Vagina (tissue), 2 donors: ENCODE results near the gene TMIGD3. TPM values are rescaled to one million over a fixed set of nuclear protein-coding genes. Genes with fewer than 3 reads are reported as not detected.
A peak's percentile ranks its signal among the peaks of the same experiment; 100 is the strongest.

ENCODE experiments used
- DNase-seq, 2 donors: peaks; one replicate each; pipeline ENCODE4 v3.0.0-alpha.2; 2017; ENCODE audit errors: extremely low spot score in 2 of 2
- H3K27ac ChIP-seq: fragments of 200-600 bp; sonication (generic); one replicate; pipeline ENCODE4 v1.5.1; 2019
- H3K27me3 ChIP-seq: fragments of 200-600 bp; sonication (generic); one replicate; pipeline ENCODE4 v1.5.1; 2019
- H3K36me3 ChIP-seq, 2 donors: fragments of 200-600 bp; sonication (generic); one replicate each; pipeline ENCODE4 v1.5.1; 2017 to 2019
- H3K4me1 ChIP-seq: fragments of 200-600 bp; sonication (generic); one replicate; pipeline ENCODE4 v1.5.1; 2019
- H3K4me3 ChIP-seq, 2 donors: fragments of 200-600 bp; sonication (generic); 1 replicate in 1 of 2; 2 replicates in 1 of 2; pipeline ENCODE4 v1.5.1; 2016 to 2019
- H3K9me3 ChIP-seq: fragments of 200-600 bp; sonication (generic); one replicate; pipeline ENCODE4 v1.5.1; 2019
- CTCF ChIP-seq, 3 experiments: fragments of 450-650 bp in 2 of 3; fragments of 200-600 bp in 1 of 3; sonication (generic) in 1 of 3; IDR thresholded peaks; one replicate each; pipeline ENCODE4 v1.5.1; 2017 to 2019; ENCODE audit warnings: antibody characterized with exemption in 3 of 3, mild to moderate bottlenecking in 2 of 3, moderate library complexity in 2 of 3
- POLR2A ChIP-seq, 2 donors: fragments of 450-650 bp; IDR thresholded peaks; one replicate each; pipeline ENCODE4 v1.6.1; 2017; ENCODE audit warnings: antibody characterized with exemption in 2 of 2, mild to moderate bottlenecking in 2 of 2, moderate library complexity in 2 of 2
- POLR2AphosphoS5 ChIP-seq, 2 donors: sonication (generic); formaldehyde crosslinking; IDR thresholded peaks; one replicate each; pipeline ENCODE4 v1.9.0; 2017; ENCODE audit warnings: antibody characterized with exemption in 2 of 2, mild to moderate bottlenecking in 2 of 2, low read depth in 1 of 2; ENCODE audit not compliant: insufficient read depth in 1 of 2
- intact Hi-C: fragments of 100-400 bp; cut with DNase I; formaldehyde crosslinking; loops from one replicate; pipeline ENCODE4 v1.15.1; 2023
- total RNA-seq: library from RNA; depleted of rRNA; stranded (reverse); fragments of >200 nt; gene quantifications from one replicate; pipeline ENCODE4 v1.2.3, GENCODE V29; 2016

The TMIGD3 gene
- total RNA-seq, 1 donor from 2014 or later = 2.9 TPM

GRCh38 chr1:111448482-111448917 lies 54.9 kb downstream of the TMIGD3 start:
- TF ChIP-seq POLR2AphosphoS5 (IDR thresholded peaks at IDR 0.05; ENCODE audit: insufficient read depth in 1 of 2, low read depth in 1 of 2) (no peak), CTCF (IDR thresholded peaks at IDR 0.05) (no peak), POLR2A (IDR thresholded peaks at IDR 0.05) (no peak)
- peak in 1 of 2 donors; percentile 90 for DNase-seq
- H3K9me3 ChIP-seq = no peaks in the 10 kb centered on the region
- no peaks in the 10 kb centered on the region for H3K27me3 ChIP-seq
- peak overlapping the region; percentile 78 for H3K27ac ChIP-seq
- H3K36me3 ChIP-seq = peaks cover 0 to 26% of the 10 kb centered on the region in 2 donors
- peak overlapping the region; percentile 76 to 95 for H3K4me3 ChIP-seq
- intact Hi-C loops = no loop called here
- H3K4me1 ChIP-seq = peaks cover 54% of the 10 kb centered on the region

GRCh38 chr1:111446967-111447892 lies 56.2 kb downstream of the TMIGD3 start:
- H3K27ac ChIP-seq = no peak overlapping the region
- TF ChIP-seq POLR2A (IDR thresholded peaks at IDR 0.05) (no peak), POLR2AphosphoS5 (IDR thresholded peaks at IDR 0.05; ENCODE audit: insufficient read depth in 1 of 2, low read depth in 1 of 2) (no peak), CTCF (IDR thresholded peaks at IDR 0.05) (no peak)
- DNase-seq = no peak
- peak overlapping the region in 1 of 2 donors; percentile 76 for H3K4me3 ChIP-seq
- no peaks in the 10 kb centered on the region for H3K27me3 ChIP-seq
- H3K36me3 ChIP-seq = peaks cover 0 to 39% of the 10 kb centered on the region in 2 donors
- intact Hi-C loops = no loop called here
- H3K4me1 ChIP-seq = peaks cover 44% of the 10 kb centered on the region
- H3K9me3 ChIP-seq = no peaks in the 10 kb centered on the region

GRCh38 chr1:111446546-111446945 lies 56.9 kb downstream of the TMIGD3 start:
- TF ChIP-seq CTCF (IDR thresholded peaks at IDR 0.05) (no peak), POLR2A (IDR thresholded peaks at IDR 0.05) (no peak), POLR2AphosphoS5 (IDR thresholded peaks at IDR 0.05; ENCODE audit: insufficient read depth in 1 of 2, low read depth in 1 of 2) (no peak)
- Histone ChIP-seq H3K36me3 (peaks cover 0 to 46% of the 10 kb centered on the region in 2 donors), H3K4me3 (no peak overlapping the region), H3K4me1 (peaks cover 38% of the 10 kb centered on the region), H3K27me3 (no peaks in the 10 kb centered on the region), H3K9me3 (no peaks in the 10 kb centered on the region), H3K27ac (no peak overlapping the region)
- intact Hi-C loops = no loop called here
- no peak for DNase-seq

GRCh38 chr1:111444031-111444430 lies 59.4 kb downstream of the TMIGD3 start:
- Histone ChIP-seq H3K27ac (no peak overlapping the region), H3K27me3 (no peaks in the 10 kb centered on the region), H3K4me1 (peaks cover 19% of the 10 kb centered on the region), H3K36me3 (peaks cover 0 to 69% of the 10 kb centered on the region in 2 donors), H3K4me3 (no peak overlapping the region), H3K9me3 (no peaks in the 10 kb centered on the region)
- TF ChIP-seq POLR2AphosphoS5 (IDR thresholded peaks at IDR 0.05; ENCODE audit: insufficient read depth in 1 of 2, low read depth in 1 of 2) (no peak), POLR2A (IDR thresholded peaks at IDR 0.05) (no peak), CTCF (IDR thresholded peaks at IDR 0.05) (no peak)
- intact Hi-C loops = no loop called here
- no peak for DNase-seq

- intact Hi-C loops = no loop called here
Measured at GRCh38 chr1:111442457-111442856, 61.0 kb downstream of the TMIGD3 start.

More at GRCh38 chr1:111442457-111442856, 61.0 kb downstream of the TMIGD3 start:
- H3K9me3 ChIP-seq = no peaks in the 10 kb centered on the region
- peaks cover 0 to 71% of the 10 kb centered on the region in 2 donors for H3K36me3 ChIP-seq
- TF ChIP-seq CTCF (IDR thresholded peaks at IDR 0.05) (no peak), POLR2AphosphoS5 (IDR thresholded peaks at IDR 0.05; ENCODE audit: insufficient read depth in 1 of 2, low read depth in 1 of 2) (no peak), POLR2A (IDR thresholded peaks at IDR 0.05) (no peak)
- no peaks in the 10 kb centered on the region for H3K27me3 ChIP-seq
- no peak overlapping the region for H3K4me3 ChIP-seq
- H3K4me1 ChIP-seq = peaks cover 11% of the 10 kb centered on the region
- DNase-seq = no peak
- no peak overlapping the region for H3K27ac ChIP-seq
